Adrenal gland (tissue), 5 donors: ENCODE measurements around the gene SLC25A38.

Experiments
- POLR2A ChIP-seq, 2 donors: fragments of 450-650 bp; IDR thresholded peaks; one replicate each; pipeline ENCODE4 v1.6.1; 2017; ENCODE audit warnings: antibody characterized with exemption in 2 of 2, mild to moderate bottlenecking in 2 of 2, moderate library complexity in 1 of 2
- TF ChIP-seq, protein P1 (sequence below), 6 experiments: fragments of 450-650 bp in 4 of 6; fragments of 200-600 bp in 2 of 6; sonication (generic) in 1 of 6; IDR thresholded peaks; 1 replicate in 5 of 6; 2 replicates in 1 of 6; pipeline versions ENCODE4 v1.5.1 to v1.8.0; 2016 to 2021; ENCODE audit warnings: antibody characterized with exemption in 6 of 6, mild to moderate bottlenecking in 2 of 6, moderate library complexity in 1 of 6
- donor health status: DM: no; HTN: no; CAD: no.

DNA sequence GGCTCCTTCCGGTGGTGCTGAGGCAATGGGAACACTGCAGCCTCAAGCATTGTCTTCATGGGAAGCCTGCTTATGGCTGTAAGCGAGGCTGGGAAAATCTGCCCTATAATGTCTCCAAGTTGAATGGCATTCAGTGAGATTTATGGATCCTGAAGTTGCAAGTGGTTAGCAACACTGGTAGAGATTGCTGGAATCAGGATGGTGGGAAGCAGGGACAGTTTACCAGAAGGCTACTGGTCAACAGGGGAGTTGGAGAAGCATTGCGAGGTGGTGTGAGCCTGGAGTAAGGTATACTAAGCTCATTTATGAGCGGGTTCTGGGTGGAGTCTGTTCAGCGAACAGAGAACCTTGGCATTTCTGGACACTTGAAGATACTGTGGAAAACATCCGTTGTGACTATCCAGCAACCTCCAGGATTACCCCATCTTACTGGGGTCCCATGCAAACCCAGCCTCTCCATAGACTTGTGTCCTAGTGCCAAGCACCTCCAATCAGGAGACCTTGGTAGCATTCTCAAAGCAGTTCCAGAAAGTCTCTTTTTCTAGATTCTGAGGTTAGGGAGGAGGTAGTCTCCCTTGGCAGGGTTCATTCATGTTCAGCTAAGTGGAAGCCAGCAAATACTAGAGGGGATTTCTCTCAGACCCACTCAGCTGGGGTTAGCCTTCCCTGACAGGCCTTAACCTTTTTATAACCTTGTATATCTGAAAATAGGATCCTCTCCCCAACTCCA lies 30.7 kb downstream of the SLC25A38 start:
- TF ChIP-seq, protein P1, sequence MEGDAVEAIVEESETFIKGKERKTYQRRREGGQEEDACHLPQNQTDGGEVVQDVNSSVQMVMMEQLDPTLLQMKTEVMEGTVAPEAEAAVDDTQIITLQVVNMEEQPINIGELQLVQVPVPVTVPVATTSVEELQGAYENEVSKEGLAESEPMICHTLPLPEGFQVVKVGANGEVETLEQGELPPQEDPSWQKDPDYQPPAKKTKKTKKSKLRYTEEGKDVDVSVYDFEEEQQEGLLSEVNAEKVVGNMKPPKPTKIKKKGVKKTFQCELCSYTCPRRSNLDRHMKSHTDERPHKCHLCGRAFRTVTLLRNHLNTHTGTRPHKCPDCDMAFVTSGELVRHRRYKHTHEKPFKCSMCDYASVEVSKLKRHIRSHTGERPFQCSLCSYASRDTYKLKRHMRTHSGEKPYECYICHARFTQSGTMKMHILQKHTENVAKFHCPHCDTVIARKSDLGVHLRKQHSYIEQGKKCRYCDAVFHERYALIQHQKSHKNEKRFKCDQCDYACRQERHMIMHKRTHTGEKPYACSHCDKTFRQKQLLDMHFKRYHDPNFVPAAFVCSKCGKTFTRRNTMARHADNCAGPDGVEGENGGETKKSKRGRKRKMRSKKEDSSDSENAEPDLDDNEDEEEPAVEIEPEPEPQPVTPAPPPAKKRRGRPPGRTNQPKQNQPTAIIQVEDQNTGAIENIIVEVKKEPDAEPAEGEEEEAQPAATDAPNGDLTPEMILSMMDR (IDR thresholded peaks at IDR 0.05), result no peak
- no peak for TF ChIP-seq POLR2A (IDR thresholded peaks at IDR 0.05)
